DMS 273 (cell line): ENCODE measurements around the gene TAGLN3.
A peak's percentile ranks its signal among the peaks of the same experiment; 100 is the strongest.

ENCODE experiments used
- DNase-seq: peaks from one replicate; lab custom pipeline; 2025; ENCODE audit not compliant: unreplicated experiment; lab: John Stamatoyannopoulos, UW

The TAGLN3 gene

DNA sequence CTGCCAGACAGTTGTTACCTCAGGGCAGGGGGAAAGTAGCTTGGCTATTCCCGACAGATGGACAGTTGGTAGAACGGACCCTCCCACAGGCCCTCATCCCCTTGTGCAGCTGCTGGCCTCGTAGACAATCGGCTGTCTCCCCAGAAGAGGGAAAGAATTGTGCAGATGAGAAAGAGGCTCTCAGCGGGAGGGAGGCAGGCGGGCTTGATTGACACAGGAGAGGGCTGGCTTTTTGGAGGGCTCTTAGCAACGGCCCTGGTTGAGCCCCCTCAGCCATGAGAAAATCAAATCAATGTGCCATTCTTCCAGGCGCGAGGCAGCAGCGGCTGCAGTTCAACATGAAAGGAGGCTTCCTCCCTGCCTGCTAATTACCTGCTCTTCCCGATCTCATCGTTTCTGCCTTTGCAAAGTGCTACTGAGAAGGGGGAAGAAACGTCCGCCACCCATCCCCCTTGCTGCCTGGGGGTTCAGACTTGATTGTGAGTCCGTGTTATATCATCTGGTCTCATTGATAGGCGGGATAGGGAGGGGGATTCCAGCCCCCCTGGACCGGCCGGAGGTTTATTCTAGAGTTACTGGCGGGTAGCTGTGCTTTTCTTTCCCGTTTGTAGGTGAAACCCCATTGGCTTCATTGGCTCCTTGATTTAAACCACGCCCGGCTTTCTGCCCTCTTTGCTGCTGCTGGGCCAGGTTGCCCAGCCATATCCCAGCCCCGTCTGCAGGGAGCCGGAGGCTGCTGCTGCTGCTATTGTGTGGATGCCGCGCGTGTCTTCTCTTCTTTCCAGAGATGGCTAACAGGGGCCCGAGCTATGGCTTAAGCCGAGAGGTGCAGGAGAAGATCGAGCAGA, at the start of gene TAGLN3:
TSS of gene TAGLN3 (plus strand) at position 287 of the 848 bp plus-strand sequence. CDS start at position 788, 501 bp downstream.
- peak; percentile 78 for DNase-seq

DNA sequence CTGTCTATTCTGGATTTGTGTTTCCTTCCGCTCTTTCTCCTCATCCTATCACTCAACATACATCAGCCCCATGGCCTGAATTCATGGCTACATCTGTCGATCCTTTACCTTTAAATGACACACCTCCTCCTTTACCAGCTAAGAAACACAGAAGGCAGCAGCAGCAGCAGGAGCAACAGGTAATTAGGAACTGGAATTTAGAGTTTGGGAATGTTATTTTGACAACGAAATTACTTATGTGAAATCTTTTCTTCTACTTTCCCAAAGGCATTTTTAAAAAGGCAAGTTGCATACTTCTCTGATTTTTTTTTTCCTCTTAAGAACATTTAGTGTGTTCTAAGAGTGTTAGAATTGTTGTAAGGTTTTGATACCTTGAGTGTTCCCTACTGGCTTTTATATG, 49.0 kb upstream of the TAGLN3 start:
- DNase-seq: no peak

DNA sequence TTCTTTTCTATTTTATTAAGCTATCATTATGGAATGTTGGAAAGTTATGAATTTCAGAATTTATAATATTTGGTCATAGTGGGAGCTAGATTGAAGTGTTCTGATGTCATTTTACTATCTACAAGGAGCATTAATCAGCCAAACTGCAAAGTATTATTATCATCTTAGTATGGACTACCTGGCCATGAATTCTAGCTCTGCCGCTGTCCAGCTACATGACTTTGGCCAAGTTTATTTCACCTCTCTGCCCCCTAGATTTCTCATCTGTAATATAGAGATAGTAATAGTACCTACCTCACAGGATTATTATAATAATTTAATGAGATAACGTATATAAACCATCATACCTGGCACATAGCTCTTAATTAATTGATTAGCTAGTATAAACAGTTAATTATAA, 47.7 kb upstream of the TAGLN3 start:
- no peak for DNase-seq

DNA sequence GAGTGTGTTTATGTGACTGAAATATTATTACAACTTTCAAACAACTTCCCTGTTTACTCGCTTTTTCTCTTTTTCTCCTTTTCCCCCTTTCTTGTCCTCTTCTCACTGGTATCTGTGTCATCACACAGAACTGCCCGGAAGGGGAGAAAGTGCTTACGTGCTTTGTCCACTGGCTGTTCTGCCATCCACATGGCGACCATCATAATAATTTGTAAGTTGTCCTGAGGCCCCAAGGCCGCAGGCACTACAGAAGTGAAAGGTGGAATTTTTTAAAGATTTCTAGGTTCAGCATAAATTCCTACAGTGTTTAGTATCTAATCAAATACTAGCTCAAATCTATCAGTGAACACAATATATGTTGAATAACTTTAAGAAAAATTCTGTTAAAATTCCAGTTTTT, 46.6 kb upstream of the TAGLN3 start:
- DNase-seq: no peak

DNA sequence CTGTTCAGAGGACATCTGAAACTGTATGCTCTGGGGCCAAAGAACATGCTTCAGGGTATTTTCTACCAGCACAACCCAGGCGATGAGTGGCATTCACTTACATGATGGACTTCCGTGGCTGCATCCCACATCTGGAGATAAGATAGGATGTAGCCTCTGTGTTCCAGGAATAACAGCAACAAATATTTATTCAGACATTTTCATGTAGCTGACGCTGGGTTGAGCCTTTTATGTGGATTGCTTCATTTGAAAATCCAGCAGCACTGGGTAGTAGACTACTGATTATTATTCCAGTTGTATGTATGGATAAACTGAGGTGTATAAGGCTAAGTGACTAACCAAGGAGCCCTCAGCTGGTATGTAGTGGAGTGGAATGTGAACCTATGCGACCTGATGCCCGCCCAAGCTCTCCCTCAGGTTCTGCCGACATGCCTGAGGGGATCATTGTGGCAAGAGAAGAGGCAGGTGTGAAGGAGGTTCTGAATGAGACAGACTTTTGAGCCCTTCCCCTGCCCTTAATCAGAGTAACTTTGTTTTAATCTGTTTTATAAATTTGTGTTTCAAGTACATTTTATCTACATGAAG, 45.8 kb upstream of the TAGLN3 start:
- DNase-seq: no peak

DNA sequence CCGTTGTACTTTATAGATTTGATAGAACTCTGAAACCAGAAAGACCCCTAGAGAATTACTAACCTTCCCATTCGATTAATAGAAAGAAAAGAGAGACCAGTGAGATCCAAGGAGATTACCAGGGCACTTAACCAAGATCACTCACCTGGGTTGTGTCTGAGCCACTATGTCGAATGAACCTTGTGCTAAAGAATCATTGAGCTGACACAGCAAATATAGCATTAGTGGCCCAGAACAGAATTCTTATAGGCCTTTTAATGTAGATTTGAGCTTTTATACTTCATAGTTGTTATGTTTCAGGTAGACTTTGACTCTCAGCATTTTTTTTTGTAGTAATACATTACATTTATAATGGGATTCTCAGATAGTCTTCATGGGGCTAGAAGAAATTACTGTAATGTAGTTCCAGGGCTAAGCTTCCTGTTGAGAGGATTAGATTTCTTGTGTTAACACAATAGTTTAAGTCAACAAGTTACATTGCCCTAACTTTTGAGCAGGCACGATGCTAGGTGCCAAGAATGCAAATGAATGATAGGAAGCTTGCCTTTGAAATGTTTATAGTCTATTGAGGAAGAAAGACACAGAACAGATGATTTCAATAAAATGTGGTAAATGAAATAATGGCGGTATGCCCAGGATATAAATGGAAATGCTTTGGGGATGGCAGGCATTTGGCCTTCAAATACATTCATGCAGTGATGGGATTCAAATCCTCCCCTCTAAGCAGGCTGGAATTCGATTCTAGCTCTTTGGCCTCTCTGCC, 44.3 kb upstream of the TAGLN3 start:
- no peak for DNase-seq

DNA sequence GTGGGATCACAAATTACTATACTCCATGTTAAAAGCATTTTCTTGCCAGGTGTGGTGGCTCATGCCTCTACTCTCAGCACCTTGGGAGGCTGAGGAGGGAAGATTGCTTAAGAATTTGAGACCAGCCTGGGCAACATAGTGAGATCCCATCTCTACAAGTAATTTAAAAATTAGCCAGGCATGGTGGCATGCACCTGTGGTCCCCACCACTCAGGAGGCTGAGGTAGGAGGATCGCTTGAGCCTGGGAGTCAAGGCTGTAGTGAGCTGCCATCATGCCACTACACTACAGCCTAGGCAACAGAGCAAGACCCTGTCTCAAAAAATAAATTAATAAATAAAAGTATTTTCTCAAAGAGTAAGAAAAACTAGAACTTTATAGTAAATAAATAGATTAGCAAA, 42.8 kb upstream of the TAGLN3 start:
- DNase-seq: no peak

DNA sequence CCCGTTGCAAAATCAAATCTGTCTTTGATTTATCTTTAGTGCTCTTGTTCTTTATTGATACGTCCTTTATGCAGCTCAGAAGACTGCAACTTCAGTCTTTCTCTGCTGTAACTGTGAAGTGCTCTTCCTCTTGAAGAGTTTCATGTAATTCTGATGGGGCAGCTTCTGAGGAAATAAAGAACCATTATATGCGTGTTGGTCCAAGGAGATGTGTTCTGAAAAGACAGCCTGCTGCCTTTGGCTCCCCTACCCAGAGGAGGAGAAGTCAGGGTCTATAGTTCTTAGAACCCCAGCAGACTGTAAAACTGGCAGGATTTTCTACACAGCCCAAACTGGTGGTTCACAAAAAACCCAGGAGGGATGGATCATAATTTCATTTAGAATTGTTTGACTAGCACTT, 42.3 kb upstream of the TAGLN3 start:
- no peak for DNase-seq

DNA sequence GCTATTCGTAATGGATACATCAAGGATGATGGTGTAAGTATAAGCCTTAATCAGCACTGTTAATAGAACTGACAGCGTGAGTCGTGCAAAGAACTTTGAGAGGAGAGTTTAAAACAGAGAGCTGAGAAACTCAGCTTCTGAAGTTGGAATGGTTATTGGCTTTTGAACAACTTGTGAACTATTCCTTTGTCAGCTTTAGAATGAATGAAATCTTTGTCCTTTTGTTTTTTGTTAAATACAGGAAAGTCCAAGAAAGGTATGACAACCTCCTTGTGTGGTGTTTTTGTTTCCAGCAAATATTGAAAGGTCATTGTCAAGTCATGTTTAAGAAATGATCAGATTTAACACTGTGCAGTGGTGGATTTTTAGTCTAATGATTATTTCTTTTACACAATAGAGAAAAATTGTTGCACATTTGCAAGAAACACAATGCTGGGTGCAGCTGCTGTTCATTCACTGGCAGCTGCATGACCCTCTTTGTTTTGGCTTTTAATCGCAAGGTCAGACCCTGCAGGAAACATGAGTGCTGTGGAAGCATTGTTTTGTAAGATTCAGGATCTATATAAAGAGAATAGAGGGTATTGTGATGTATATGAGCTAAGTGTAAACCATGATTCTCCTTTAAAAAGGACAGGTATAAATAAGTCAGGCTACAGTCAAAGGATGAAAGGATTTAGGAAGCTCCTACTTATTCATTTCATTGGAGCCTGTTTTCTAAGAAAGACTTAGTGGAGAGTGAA, 41.6 kb upstream of the TAGLN3 start:
- no peak for DNase-seq

DNA sequence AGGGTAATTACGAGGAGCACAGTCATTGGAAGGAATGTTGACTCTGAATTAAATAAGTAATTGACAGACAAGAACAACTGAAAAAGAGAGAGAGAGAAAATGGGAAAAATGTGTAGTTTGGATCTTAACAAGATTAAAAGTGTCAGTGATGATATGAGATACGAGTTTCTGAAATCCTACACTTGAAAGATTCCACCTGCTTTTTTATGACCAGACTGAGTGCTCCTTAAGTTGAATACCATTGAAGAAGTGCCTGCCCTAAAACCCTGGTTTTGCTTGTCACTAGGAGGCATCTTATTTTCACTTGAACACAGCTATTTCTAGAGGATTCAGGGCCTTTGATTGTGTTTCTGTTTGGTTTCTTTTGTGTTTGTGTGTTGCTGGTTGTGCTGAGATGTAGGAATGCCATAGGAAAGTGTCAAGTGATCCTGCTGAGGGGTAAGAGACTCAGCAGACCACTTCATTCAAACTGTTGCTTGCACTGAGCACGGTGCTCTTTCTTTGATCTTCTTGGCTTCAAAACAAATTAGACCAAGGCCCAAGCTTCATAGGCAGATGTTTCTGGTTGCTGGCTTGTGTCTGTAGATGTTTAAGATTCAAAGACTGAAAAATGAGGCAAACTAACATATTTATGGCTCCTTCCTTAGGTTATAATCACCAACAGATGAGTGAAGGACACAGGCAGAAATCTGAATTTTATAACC, 37.1 kb upstream of the TAGLN3 start:
- DNase-seq: no peak

DNA sequence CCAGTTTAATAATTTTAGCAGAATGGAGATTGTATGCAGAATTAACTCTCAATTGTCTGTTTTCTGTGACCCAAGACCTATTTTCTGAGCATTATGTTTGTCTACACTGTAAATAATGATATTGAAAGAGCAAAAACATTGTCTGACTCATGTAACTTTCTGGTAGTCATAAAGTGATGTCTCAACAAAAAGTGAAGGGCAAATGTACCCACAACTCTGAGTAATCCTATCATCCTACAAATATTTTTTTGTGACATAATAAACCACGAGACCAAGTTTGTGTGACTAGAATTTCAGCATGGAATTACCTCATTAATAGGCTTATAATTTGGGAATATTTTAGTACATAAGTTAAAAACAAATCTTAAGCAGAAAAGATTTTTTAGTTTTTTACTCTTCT, 35.3 kb upstream of the TAGLN3 start:
- DNase-seq: no peak

DNA sequence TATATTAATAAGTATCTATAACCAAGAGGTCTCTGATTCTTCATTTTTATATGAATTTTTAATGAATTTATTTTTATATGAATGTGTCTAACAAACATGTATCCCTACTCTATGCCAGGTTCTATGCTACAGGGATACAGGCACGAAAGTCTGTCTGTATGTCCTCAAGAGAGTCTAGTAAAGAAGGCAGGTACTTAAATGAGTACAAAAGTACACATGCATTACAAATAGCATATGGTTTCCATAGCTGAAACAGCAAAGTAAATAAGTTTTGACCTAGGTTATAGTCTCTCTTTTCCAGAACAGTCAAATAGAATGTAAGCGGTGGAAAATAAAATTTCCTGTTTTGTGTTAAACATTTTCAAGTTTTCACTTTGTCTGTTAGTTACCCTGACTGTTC, 33.2 kb upstream of the TAGLN3 start:
- no peak for DNase-seq

DNA sequence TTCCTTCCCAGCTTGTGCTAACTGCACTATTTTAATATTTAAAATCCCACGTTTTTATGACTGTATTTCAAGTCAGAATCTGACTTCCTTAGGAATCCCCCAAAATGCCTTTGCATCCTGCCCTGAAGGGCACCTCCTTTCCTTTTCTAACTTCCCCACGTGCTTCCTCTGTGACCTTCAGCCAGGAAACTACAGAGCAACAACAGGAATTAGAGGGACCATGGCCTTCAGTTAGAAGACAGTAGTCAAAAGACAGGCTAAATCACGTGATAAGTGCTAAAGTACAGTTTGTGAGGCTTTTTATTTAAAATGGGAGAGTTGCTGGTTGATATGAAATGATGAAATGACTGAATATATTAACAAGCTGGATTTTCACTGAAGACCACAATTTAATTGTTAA, 31.7 kb upstream of the TAGLN3 start:
- no peak for DNase-seq

DNA sequence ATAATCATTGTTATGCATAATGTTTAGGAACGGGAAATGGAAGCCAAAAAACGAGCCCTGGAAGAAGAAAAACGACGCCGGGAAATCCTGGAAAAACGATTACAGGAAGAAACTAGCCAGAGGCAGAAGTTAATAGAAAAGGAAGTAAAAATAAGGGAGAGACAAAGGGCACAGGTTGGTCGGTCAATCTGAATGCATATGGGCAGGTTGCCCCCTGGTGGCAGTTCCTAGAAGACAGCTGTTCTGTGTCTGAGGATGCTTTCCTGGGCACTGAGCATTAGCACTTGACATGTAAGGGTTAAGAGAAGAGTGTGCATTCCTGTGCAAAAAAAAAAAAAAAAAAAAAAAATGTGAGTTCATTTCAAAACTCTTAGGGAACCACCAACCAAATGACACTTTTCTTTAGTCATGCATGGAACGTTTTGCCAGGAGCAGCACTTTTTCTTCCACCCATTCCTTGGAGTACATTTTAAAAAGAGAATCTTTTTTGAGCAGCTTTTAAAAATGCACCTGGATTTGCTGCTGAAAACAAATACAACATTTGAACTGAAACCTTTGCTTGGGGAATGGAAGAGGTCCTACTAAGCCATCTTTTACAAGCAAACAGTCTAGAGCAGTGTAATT, 31.0 kb upstream of the TAGLN3 start:
- peak; percentile 93 for DNase-seq

DNA sequence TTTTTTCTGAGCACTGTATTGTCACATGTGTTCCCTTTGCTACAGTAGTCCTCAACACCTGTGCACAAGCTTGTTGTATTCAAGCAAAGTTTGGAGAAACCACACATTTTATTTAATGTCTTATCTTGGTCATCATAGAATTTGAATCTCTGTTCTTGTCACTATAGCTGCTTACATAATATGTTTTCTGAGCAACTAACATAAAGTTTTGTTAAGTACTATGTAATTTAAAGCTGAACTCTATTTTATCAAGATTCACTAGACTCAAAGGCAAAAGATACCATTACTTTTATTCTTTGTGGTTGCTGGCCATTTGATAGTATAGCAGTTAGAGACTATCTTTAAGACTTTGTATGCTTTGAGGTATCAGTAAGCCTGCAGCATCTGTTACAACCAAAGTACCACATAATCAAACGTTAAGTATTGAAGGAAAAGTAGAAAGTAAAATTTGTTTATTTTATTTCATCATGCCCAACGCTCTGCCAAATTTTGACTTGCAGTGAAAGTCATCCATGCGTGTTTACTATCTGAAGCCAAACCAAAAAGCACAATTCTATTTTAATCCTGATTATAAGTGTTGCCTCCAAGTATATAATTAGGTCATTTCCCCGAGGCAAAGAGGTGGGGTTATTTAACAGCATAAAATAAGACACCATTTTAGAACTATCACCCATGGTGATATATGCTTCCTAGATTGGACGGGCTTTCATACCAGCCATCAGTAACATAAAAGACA, 30.2 kb upstream of the TAGLN3 start:
- DNase-seq: no peak

DNA sequence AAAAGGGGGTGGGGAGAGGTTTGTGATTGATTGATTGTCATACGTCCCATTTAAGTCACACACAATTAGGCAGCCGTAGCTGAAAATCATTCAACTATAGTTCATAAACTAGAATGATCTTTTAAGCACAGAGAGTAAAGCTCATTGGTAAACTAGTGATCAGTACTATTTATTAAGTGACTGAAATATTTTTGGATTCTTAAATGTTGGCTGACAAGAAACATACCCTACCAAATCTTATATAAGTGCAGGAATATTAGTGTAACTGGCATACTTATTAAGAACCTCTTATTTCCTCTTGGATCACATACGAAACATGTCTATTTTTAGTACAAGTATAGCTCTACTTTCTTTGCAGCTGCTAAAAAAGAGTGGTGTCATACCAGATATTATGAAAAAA, 28.3 kb upstream of the TAGLN3 start:
- DNase-seq: no peak

DNA sequence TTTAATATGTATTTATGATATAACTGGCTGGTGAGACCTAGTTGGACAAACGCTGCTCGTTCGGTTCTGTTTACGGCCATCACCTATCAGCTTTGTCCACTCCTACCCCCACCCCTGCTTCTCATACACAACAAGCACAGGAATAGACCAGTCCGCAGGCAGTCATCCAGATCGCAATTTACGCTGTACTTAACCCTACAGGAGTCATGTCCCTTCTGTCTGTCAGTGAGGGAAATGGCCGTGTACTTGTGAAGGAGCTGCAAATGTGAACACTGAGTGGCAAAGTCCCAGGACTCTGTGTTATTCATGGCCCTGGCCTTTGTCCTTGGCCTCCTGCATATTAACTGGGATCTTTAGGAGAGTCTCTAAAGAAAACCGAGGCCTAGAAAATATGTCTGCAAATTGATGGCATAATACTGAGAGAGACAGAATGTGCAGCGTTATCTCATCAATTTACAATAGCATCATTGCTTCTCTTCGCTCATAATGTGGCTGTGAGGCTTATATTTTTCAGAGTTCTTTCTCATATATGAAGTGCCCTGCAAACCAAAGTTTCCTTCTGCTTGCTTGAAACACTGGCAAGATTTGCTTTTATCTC, 27.1 kb upstream of the TAGLN3 start:
- DNase-seq: no peak

DNA sequence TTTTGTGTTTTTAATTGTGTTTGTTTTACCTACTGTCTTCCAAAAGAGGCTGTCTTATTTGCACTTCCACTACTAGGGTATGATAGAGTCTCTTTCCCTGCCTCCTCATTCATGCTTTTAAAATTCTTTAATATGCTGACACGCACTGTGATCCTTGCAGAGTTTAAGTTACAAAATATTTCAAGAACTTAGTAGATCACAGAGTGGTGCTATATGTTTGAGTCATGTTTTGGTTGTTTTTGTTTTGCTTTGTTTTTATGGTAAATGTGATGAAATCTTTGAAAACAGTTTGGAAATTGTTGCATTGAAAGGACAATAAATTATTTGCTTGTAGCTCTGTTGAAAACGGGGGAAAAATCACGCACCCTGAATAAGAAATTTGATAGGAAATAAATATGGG, 25.8 kb upstream of the TAGLN3 start:
- no peak for DNase-seq

DNA sequence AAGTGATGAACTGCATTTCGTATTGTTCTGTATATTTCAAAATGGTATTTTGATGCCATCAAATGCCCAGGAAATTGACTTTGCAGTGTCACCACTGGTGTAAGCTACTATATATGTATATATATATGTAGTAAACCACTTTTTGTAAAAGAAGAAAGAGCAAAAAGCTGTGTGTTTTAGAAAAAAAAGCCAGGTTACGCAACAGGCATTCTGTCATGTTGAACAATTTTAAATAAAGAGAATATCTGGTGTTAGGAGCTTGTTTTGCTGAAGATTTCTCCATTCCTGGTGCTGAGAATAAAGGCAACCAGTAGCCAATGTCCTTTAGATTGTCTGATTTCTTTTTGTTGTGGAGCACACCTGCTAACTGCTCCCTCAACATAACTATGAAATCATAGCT, 23.6 kb upstream of the TAGLN3 start:
- DNase-seq: no peak
